OCI-LY3 (cell line): ENCODE results near the gene NBL1.

Experiments
- H2AFZ ChIP-seq: fragments of 200-600, 300-600 bp; shearing (Covaris generic); 2 replicates; pipeline ENCODE4 v1.6.0; 2014; ENCODE audit warnings: antibody characterized with exemption, low read depth, low read length
- H3K27ac ChIP-seq: fragments of 200-600, 300-600 bp; sonication (generic); 2 replicates; pipeline ENCODE4 v1.5.1; 2014; ENCODE audit warnings: mild to moderate bottlenecking, low read length, moderate library complexity, mixed read lengths
- H3K27me3 ChIP-seq: fragments of 200-600, 300-600 bp; sonication (generic); 2 replicates; pipeline ENCODE4 v1.6.1; 2014; ENCODE audit warnings: low read depth, low read length, mixed read lengths
- H3K36me3 ChIP-seq: fragments of 200-600, 300-600 bp; sonication (generic); replicated peaks from 2 replicates; pipeline ENCODE3; 2014; ENCODE audit warnings: low read depth, low read length, mixed read lengths
- H3K4me1 ChIP-seq: fragments of 300-600, 200-600 bp; sonication (generic); 2 replicates; pipeline ENCODE4 v1.6.1; 2014; ENCODE audit warnings: low read length, mixed read lengths
- H3K4me2 ChIP-seq: fragments of 200-600, 300-600 bp; sonication (generic); 2 replicates; pipeline ENCODE4 v1.6.1; 2014; ENCODE audit warnings: low read length, mixed read lengths
- H3K4me3 ChIP-seq: fragments of 300-600, 200-600 bp; sonication (generic); 2 replicates; pipeline ENCODE4 v1.5.1; 2014; ENCODE audit warnings: antibody characterized with exemption, mild to moderate bottlenecking, low read length, moderate library complexity
- H3K79me2 ChIP-seq: fragments of 300-600, 200-600 bp; shearing (Covaris generic); 2 replicates; pipeline ENCODE4 v1.6.1; 2014; ENCODE audit warnings: mild to moderate bottlenecking, low read length, mixed read lengths
- H3K9ac ChIP-seq: fragments of 300-600, 200-600 bp; shearing (Covaris generic); 2 replicates; pipeline ENCODE4 v1.6.0; 2014; ENCODE audit warnings: mild to moderate bottlenecking, low read length, moderate library complexity
- H3K9me3 ChIP-seq: fragments of 200-600, 300-600 bp; shearing (Covaris generic); 2 replicates; pipeline ENCODE4 v1.6.1; 2014; ENCODE audit warnings: low read length, mixed read lengths; ENCODE audit not compliant: insufficient read depth
- H4K20me1 ChIP-seq: fragments of 200-600, 300-600 bp; sonication (generic); 2 replicates; pipeline ENCODE4 v1.6.1; 2016; ENCODE audit warnings: low read length, mixed read lengths; ENCODE audit not compliant: insufficient read depth
- EZH2phosphoT487 ChIP-seq: fragments of 200-600 bp; shearing (Covaris generic); IDR thresholded peaks from 2 replicates; pipeline ENCODE4 v1.6.1; 2018; ENCODE audit warnings: antibody characterized with exemption, mixed run types, low read depth
- TF ChIP-seq, protein P1 (sequence below): fragments of 200-600, 300-600 bp; sonication (generic); IDR thresholded peaks from 2 replicates; pipeline ENCODE4 v1.5.1; 2014; ENCODE audit warnings: antibody characterized with exemption, low read length, low read depth

The NBL1 gene

DNA sequence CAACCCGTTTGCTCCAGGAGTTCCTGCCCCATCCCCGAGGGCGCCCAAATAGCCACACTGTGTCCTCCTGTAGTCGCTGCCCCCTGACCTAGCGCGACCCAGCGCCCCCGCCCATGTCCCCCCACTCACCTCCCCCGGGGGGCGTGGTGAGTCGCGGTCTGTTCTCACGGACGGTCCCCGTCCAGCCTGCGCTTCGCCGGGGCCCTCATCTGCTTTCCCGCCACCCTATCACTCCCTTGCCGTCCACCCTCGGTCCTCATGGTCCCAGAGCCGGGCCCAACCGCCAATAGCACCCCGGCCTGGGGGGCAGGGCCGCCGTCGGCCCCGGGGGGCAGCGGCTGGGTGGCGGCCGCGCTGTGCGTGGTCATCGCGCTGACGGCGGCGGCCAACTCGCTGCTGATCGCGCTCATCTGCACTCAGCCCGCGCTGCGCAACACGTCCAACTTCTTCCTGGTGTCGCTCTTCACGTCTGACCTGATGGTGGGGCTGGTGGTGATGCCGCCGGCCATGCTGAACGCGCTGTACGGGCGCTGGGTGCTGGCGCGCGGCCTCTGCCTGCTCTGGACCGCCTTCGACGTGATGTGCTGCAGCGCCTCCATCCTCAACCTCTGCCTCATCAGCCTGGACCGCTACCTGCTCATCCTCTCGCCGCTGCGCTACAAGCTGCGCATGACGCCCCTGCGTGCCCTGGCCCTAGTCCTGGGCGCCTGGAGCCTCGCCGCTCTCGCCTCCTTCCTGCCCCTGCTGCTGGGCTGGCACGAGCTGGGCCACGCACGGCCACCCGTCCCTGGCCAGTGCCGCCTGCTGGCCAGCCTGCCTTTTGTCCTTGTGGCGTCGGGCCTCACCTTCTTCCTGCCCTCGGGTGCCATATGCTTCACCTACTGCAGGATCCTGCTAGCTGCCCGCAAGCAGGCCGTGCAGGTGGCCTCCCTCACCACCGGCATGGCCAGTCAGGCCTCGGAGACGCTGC, 21.7 kb downstream of the NBL1 start:
- no peak overlapping the region for H2AFZ ChIP-seq
- no peak overlapping the region for H3K9ac ChIP-seq
- TF ChIP-seq, protein P1, sequence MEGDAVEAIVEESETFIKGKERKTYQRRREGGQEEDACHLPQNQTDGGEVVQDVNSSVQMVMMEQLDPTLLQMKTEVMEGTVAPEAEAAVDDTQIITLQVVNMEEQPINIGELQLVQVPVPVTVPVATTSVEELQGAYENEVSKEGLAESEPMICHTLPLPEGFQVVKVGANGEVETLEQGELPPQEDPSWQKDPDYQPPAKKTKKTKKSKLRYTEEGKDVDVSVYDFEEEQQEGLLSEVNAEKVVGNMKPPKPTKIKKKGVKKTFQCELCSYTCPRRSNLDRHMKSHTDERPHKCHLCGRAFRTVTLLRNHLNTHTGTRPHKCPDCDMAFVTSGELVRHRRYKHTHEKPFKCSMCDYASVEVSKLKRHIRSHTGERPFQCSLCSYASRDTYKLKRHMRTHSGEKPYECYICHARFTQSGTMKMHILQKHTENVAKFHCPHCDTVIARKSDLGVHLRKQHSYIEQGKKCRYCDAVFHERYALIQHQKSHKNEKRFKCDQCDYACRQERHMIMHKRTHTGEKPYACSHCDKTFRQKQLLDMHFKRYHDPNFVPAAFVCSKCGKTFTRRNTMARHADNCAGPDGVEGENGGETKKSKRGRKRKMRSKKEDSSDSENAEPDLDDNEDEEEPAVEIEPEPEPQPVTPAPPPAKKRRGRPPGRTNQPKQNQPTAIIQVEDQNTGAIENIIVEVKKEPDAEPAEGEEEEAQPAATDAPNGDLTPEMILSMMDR, result no peak
- TF ChIP-seq EZH2phosphoT487, result no peak
- no peaks in the 10 kb centered on the region for H3K27me3 ChIP-seq
- H3K79me2 ChIP-seq, result no peaks in the 10 kb centered on the region
- no peak overlapping the region for H3K27ac ChIP-seq
- no peaks in the 10 kb centered on the region for H3K9me3 ChIP-seq
- no peaks in the 10 kb centered on the region for H3K4me1 ChIP-seq
- no peak overlapping the region for H3K4me3 ChIP-seq
- H4K20me1 ChIP-seq, result no peaks in the 10 kb centered on the region
- H3K4me2 ChIP-seq, result no peak overlapping the region
- H3K36me3 ChIP-seq, result no peaks in the 10 kb centered on the region

DNA sequence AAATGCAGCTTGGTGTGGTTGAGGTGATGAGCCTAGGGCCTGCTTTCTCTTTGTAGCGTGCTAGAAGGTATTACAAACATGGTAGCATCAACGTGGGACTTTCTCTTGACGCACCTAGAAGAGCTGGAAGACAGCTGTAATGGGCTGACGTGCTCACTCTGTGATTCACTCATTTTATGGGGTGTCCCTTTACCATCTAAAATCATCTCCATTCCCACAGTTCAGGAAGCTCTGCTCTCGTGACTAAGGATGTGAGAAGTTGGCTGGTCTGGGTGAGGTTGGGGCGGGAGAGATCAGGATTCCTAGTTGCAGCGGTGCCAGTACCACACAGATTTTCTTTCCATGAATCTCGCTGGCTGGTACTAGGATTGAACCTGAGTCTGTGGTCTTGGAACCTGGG, 24.8 kb downstream of the NBL1 start:
- Histone ChIP-seq H3K36me3 (no peaks in the 10 kb centered on the region), H4K20me1 (no peaks in the 10 kb centered on the region), H3K9ac (no peak overlapping the region), H3K9me3 (no peaks in the 10 kb centered on the region), H2AFZ (no peak overlapping the region), H3K4me1 (no peaks in the 10 kb centered on the region), H3K4me3 (no peak overlapping the region), H3K27me3 (no peaks in the 10 kb centered on the region), H3K4me2 (no peak overlapping the region), H3K79me2 (no peaks in the 10 kb centered on the region), H3K27ac (no peak overlapping the region)
- TF ChIP-seq EZH2phosphoT487, result no peak
- TF ChIP-seq, protein P1, result no peak

DNA sequence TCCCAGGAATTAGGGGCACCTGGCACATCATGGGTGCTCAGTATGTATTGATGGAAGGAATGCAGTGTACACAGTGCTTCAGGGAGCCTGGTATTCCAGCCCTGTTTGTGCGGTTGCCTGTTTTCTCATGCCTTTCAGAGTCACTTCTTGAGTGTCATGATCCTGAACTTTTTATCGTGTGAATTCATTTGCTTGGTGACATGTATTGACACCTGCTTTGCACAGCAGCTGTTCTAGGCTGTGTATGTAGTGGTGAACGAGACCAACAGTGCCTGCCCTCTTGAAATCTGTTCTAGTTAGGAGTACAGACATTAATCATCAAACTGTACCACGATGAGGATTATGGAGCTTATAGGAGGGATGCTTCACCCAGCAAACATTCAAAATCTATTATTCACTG, 26.7 kb downstream of the NBL1 start:
- H3K4me2 ChIP-seq, result no peak overlapping the region
- H3K27me3 ChIP-seq, result no peaks in the 10 kb centered on the region
- no peak overlapping the region for H3K9ac ChIP-seq
- H3K4me1 ChIP-seq, result no peaks in the 10 kb centered on the region
- no peaks in the 10 kb centered on the region for H3K36me3 ChIP-seq
- no peak for TF ChIP-seq EZH2phosphoT487
- TF ChIP-seq, protein P1, result no peak
- no peaks in the 10 kb centered on the region for H4K20me1 ChIP-seq
- H3K27ac ChIP-seq, result no peak overlapping the region
- no peak overlapping the region for H2AFZ ChIP-seq
- H3K9me3 ChIP-seq, result no peaks in the 10 kb centered on the region
- no peak overlapping the region for H3K4me3 ChIP-seq
- no peaks in the 10 kb centered on the region for H3K79me2 ChIP-seq

- Histone ChIP-seq H3K9ac (no peak overlapping the region), H3K4me2 (no peak overlapping the region), H2AFZ (no peak overlapping the region), H3K27ac (no peak overlapping the region), H3K27me3 (no peaks in the 10 kb centered on the region), H4K20me1 (no peaks in the 10 kb centered on the region), H3K79me2 (no peaks in the 10 kb centered on the region), H3K4me3 (no peak overlapping the region), H3K36me3 (no peaks in the 10 kb centered on the region), H3K9me3 (no peaks in the 10 kb centered on the region), H3K4me1 (no peaks in the 10 kb centered on the region)
- no peak for TF ChIP-seq EZH2phosphoT487
- TF ChIP-seq, protein P1, result no peak
These were observed 28.1 kb downstream of the NBL1 start for GRCh38 chr1:19672237-19672636.
